IMR-90 (cell line): ENCODE results near the gene HCN4. TPM values are rescaled to one million over a fixed set of nuclear protein-coding genes. Genes with fewer than 3 reads are reported as not detected.
A peak's percentile ranks its signal among the peaks of the same experiment; 100 is the strongest.

Source experiments
- ATAC-seq: fragments of 200-7000 bp; cut with Tn5 transposase; 2 replicates; pipeline ENCODE4 v1.9.1; 2020; ENCODE audit warnings: low read depth, mild to moderate bottlenecking, moderate library complexity
- BruUV-seq: library from RNA; stranded (reverse); fragments of 400-500 nt; replicated peaks from 2 replicates; lab custom pipeline; 2021; lab: Mats Ljungman, UMichigan
- CTCF ChIA-PET: fragments of 300-600 bp; formaldehyde crosslinking; extraction: SDS; loops from one replicate; lab custom pipeline; 2021; ENCODE audit warnings: antibody characterized with exemption; lab: Yijun Ruan, JAX
- POLR2A ChIA-PET: fragments of 300-600 bp; sonication (Branson Sonifier 250); formaldehyde crosslinking; loops from one replicate; lab custom pipeline; 2022; ENCODE audit warnings: antibody characterized with exemption; ENCODE audit not compliant: unreplicated experiment; lab: Charles Lee
- DNase-seq: peaks from one replicate; pipeline ENCODE4 v3.0.0; 2013
- H2AFZ ChIP-seq: replicated peaks from 2 replicates; pipeline ENCODE3; 2013; ENCODE audit warnings: low read length, mild to moderate bottlenecking; ENCODE audit not compliant: poor library complexity
- H2AK5ac ChIP-seq: 2 replicates; pipeline ENCODE4 v1.6.1; 2013; ENCODE audit warnings: low read depth, low read length, inconsistent platforms
- H2AK9ac ChIP-seq: replicated peaks from 2 replicates; pipeline ENCODE3; 2013; ENCODE audit warnings: mild to moderate bottlenecking, low read depth, low read length, moderate library complexity; ENCODE audit not compliant: poor library complexity
- H2BK120ac ChIP-seq: 2 replicates; pipeline ENCODE4 v1.6.1; 2013; ENCODE audit warnings: low read depth, low read length, inconsistent platforms
- H2BK15ac ChIP-seq: 3 replicates; pipeline ENCODE4 v1.6.1; 2013; ENCODE audit warnings: low read depth, low read length, inconsistent platforms
- H2BK20ac ChIP-seq: 2 replicates; pipeline ENCODE4 v1.6.1; 2013; ENCODE audit warnings: low read depth, mild to moderate bottlenecking, inconsistent platforms, low read length, moderate library complexity
- H2BK5ac ChIP-seq: 2 replicates; pipeline ENCODE4 v1.6.1; 2013; ENCODE audit warnings: mild to moderate bottlenecking, low read depth, low read length, inconsistent platforms; ENCODE audit not compliant: poor library complexity, severe bottlenecking
- H3K14ac ChIP-seq: replicated peaks from 2 replicates; pipeline ENCODE4 v1.6.1; 2013; ENCODE audit warnings: low read depth, low read length, inconsistent platforms
- H3K18ac ChIP-seq: 2 replicates; pipeline ENCODE4 v1.6.1; 2013; ENCODE audit warnings: low read depth, low read length, control low read depth
- H3K23ac ChIP-seq: 2 replicates; pipeline ENCODE4 v1.6.1; 2013; ENCODE audit warnings: low read depth, low read length, inconsistent platforms
- H3K27ac ChIP-seq: 2 replicates; pipeline ENCODE4 v1.5.1; 2013; ENCODE audit warnings: mild to moderate bottlenecking, control low read depth, low read length; ENCODE audit not compliant: insufficient read depth
- H3K27me3 ChIP-seq: 2 replicates; pipeline ENCODE4 v1.6.1; 2013; ENCODE audit warnings: low read length; ENCODE audit not compliant: control insufficient read depth, insufficient read depth
- H3K36me3 ChIP-seq: 2 replicates; pipeline ENCODE4 v1.6.1; 2013; ENCODE audit warnings: low read length, mixed read lengths; ENCODE audit not compliant: control insufficient read depth, insufficient read depth
- H3K4ac ChIP-seq: 2 replicates; pipeline ENCODE4 v1.6.1; 2013; ENCODE audit warnings: low read depth, low read length, inconsistent platforms
- H3K4me1 ChIP-seq: 2 replicates; pipeline ENCODE4 v1.6.1; 2013; ENCODE audit warnings: low read length, mixed read lengths; ENCODE audit not compliant: control insufficient read depth, insufficient read depth
- H3K4me2 ChIP-seq: 2 replicates; pipeline ENCODE4 v1.6.1; 2013; ENCODE audit warnings: low read depth, mild to moderate bottlenecking, control low read depth, low read length, moderate library complexity
- H3K4me3 ChIP-seq: 2 replicates; pipeline ENCODE4 v1.5.1; 2013; ENCODE audit warnings: low read depth, mild to moderate bottlenecking, control low read depth, low read length, moderate library complexity; ENCODE audit not compliant: insufficient read depth
- H3K56ac ChIP-seq: 2 replicates; pipeline ENCODE4 v1.6.1; 2013; ENCODE audit warnings: low read length, inconsistent platforms; ENCODE audit not compliant: insufficient read depth; ENCODE audit errors: extremely low read depth
- H3K79me1 ChIP-seq, 2 experiments: 2 replicates each; pipeline ENCODE4 v1.6.1; 2013; ENCODE audit warnings: low read length in 2 of 2, inconsistent platforms in 1 of 2, low read depth in 1 of 2
- H3K9ac ChIP-seq: 2 replicates; pipeline ENCODE4 v1.6.1; 2013; ENCODE audit warnings: low read depth, low read length, control low read depth
- H3K9me1 ChIP-seq: 2 replicates; pipeline ENCODE4 v1.6.1; 2013; ENCODE audit warnings: low read length, inconsistent platforms; ENCODE audit not compliant: insufficient read depth
- H3K9me3 ChIP-seq: 2 replicates; pipeline ENCODE4 v1.6.1; 2013; ENCODE audit warnings: low read length; ENCODE audit not compliant: control insufficient read depth, insufficient read depth
- H4K20me1 ChIP-seq: 2 replicates; pipeline ENCODE4 v1.6.1; 2013; ENCODE audit warnings: low read length, inconsistent platforms; ENCODE audit not compliant: insufficient read depth
- H4K5ac ChIP-seq: 2 replicates; pipeline ENCODE4 v1.6.1; 2013; ENCODE audit warnings: mild to moderate bottlenecking, low read depth, low read length, control low read depth
- H4K8ac ChIP-seq, 2 experiments: 2 replicates each; pipeline ENCODE4 v1.6.1; 2013; ENCODE audit warnings: low read depth in 2 of 2, low read length in 2 of 2, control low read depth in 1 of 2, inconsistent platforms in 1 of 2
- H4K91ac ChIP-seq: 2 replicates; pipeline ENCODE4 v1.6.1; 2013; ENCODE audit warnings: low read depth, low read length, inconsistent platforms; ENCODE audit not compliant: insufficient read depth
- CTCF ChIP-seq: conservative IDR thresholded peaks from 2 replicates; pipeline ENCODE4 v1.5.1; 2012; ENCODE audit warnings: mild to moderate bottlenecking, low read depth, low read length, improper control_type of control experiment
- NFE2L2 ChIP-seq: fragments of 150-350 bp; IDR thresholded peaks from 2 replicates; pipeline ENCODE4 v1.6.1; 2016; ENCODE audit warnings: low read depth, mild to moderate bottlenecking, low read length
- RAD21 ChIP-seq: IDR thresholded peaks from 2 replicates; pipeline ENCODE4 v1.6.1; 2012; ENCODE audit warnings: low read length, improper control_type of control experiment
- RCOR1 ChIP-seq: IDR thresholded peaks from 2 replicates; pipeline ENCODE4 v1.6.1; 2012; ENCODE audit warnings: mild to moderate bottlenecking, low read length, improper control_type of control experiment; ENCODE audit not compliant: insufficient replicate concordance
- SMC3 ChIP-seq: fragments of 150-350 bp; IDR thresholded peaks from 2 replicates; pipeline ENCODE4 v1.6.1; 2016; ENCODE audit warnings: low read depth, mild to moderate bottlenecking, antibody characterized with exemption, low read length, moderate library complexity
- WGBS, 2 experiments: methylation state at CpG; one replicate each; pipeline versions ENCODE4 v1.1.5 to v1.1.7; 2013; ENCODE audit warnings: missing lambda C conversion rate in 2 of 2; ENCODE audit not compliant: insufficient read length in 1 of 2; ENCODE audit errors: extremely low coverage in 2 of 2; 5-methylcytosine and 5-hydroxymethylcytosine counted together
- dilution Hi-C: fragments of 300-500 bp; cut with HindIII; formaldehyde crosslinking; loops from one replicate; pipeline ENCODE4 v1.14.3; 2018; ENCODE audit warnings: low sequenced_read_pairs; ENCODE audit not compliant: unreplicated experiment
- in situ Hi-C: fragments of 300-500 bp; cut with MboI; formaldehyde crosslinking; loops from 3 replicates; pipeline ENCODE4 v1.14.3; 2019; ENCODE audit warnings: low sequenced_read_pairs, inconsistent platforms, mixed read lengths
- intact Hi-C: fragments of 100-400 bp; cut with micrococcal nuclease; formaldehyde crosslinking; loops from 2 replicates; pipeline ENCODE4 v1.10.0; 2022
- polyA plus RNA-seq, 3 experiments: library from polyadenylated mRNA; depleted of rRNA; stranded (reverse); fragments of >200 nt; gene quantifications; 2 replicates each; pipeline ENCODE4 v1.2.3, GENCODE V29; 2012; ENCODE audit warnings: low replicate concordance in 1 of 3
- total RNA-seq: library from RNA; depleted of rRNA; stranded (reverse); fragments of >200 nt; gene quantifications from 2 replicates; pipeline ENCODE4 v1.2.3, GENCODE V29; 2012

HCN4 gene
- total and polyA plus RNA-seq, 2 of the 4 experiments (the other 2 are of a cell fraction): not detected

DNA sequence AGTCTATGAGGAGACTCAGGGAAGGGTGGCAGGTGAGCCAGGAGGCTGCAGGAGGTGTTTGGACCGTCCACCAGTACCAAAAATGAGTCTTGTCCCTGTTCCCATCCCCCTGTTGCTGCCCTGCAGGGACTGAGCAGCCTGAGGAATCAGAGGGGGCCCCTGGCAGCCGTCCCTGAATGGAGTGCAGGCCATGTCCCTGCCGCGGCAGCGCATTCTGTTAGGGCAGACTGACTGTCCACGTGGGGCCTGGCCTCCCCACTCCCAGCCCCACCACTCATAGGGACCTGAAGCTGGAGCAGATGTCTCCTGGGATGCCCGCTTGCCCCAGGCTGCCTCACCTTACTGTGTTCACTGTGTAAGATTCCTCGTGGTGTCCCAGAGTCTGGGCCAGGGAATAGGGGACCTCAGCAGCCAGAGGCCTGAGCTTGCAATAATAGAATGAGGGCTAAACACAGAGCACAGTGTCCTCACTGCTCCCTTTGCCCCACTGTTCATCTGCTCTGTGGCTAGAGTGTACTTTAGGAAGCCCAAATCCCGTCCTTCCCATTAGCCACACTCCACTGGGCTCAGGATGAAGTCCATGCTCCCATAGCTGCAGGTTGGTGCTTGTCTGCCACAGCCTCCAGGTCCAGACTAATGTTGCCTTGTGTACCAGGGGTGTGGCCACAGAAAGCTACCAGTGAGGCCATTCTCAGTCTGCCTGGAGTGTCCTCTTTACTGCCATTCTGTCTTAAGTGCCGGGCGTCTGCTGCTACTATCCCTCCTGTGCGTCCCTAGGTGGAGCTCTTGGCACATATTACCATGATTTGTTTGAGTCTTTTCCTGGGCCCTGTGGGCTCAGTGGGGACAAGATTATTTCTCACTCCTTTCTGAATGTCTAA, 63.2 kb downstream of the HCN4 start:
- Histone ChIP-seq H3K4me2 (no peak overlapping the region), H3K14ac (no peak overlapping the region), H3K9ac (no peak overlapping the region), H3K4ac (no peak overlapping the region), H3K56ac (no peak overlapping the region), H2BK120ac (no peak overlapping the region), H2AFZ (no peak overlapping the region), H2BK15ac (no peak overlapping the region), H3K36me3 (peaks cover 9% of the 10 kb centered on the region), H2BK5ac (no peak overlapping the region), H3K27me3 (no peaks in the 10 kb centered on the region), H4K5ac (no peak overlapping the region), H3K9me3 (no peaks in the 10 kb centered on the region), H4K91ac (no peak overlapping the region), H4K20me1 (no peaks in the 10 kb centered on the region), H3K4me1 (no peaks in the 10 kb centered on the region), H3K9me1 (no peaks in the 10 kb centered on the region), H3K4me3 (no peak overlapping the region), H3K27ac (no peak overlapping the region), H2BK20ac (no peak overlapping the region), H3K79me1 (no peaks in the 10 kb centered on the region), H4K8ac (no peak overlapping the region), H3K18ac (no peak overlapping the region), H3K23ac (no peak overlapping the region), H2AK9ac (no peak overlapping the region), H2AK5ac (no peak overlapping the region)
- peak; percentile 66 for TF ChIP-seq CTCF
- no peak for TF ChIP-seq NFE2L2
- TF ChIP-seq RCOR1: no peak
- peak; percentile 67 for TF ChIP-seq RAD21
- TF ChIP-seq SMC3: peak; percentile 42
- intact Hi-C loops: loop anchor here (1.0 to 2.0 kb wide), 3 partner anchors 255 to 395 kb away; no protein-coding TSS in a partner anchor
- BruUV-seq: no TSS peak
- ATAC-seq (peak; percentile 97), DNase-seq (peak; percentile 65)
- ChIA-PET POLR2A (no interaction called here), CTCF (interaction anchor here (0.6 to 1.0 kb wide), 2 partner anchors 186 to 331 kb away, joined by 3 to 6 read pairs; no protein-coding TSS in a partner anchor)
- dilution Hi-C loops: no loop called here
- no CpG with 5 or more reads among the region's 12 CpGs for WGBS, 2 experiments
- in situ Hi-C loops: loop anchor here (10.0 kb wide), 2 partner anchors 249 to 399 kb away; no protein-coding TSS in a partner anchor
